GM21723 (cell line): Measurements from ENCODE around the gene EXD3.

Experiments
- ATAC-seq: cut with Tn5 transposase; IDR thresholded peaks from one replicate; pipeline ENCODE4 v1.9.1; 2021; ENCODE audit warnings: mild to moderate bottlenecking, moderate library complexity; ENCODE audit not compliant: unreplicated experiment

Gene EXD3

DNA sequence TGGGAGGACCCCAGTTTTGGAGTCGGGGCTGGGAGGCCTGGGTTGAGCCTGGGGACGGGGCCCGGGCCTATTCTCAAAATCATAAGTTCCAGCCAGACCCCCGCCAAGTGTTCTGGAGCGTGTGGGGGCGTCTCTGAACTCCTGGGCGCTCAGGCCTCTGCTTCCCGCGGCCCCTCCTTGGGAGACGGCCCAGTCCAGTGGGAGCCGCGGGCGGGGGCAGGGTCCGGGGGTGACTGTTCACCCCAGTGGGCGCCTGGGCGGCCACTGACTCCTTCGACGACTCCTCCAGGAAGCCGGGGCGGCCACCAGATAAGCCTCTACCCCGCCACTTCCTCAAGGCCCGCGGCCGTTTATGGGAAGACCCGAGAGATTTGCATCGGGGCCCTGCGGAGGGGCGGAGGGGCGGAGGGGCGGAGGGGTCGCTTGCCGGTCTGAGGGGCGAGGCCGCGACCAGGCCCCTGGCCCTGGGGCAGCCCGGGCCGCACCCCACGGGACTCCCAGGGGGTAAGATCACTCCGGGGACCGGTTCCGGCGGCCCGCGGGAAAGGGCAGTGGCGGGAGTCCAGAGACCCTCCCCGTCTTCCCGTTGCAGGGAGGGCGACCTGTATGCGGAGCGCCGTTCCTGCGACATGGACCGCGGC is 144.8 kb downstream of the EXD3 start:
- no peak for ATAC-seq

DNA sequence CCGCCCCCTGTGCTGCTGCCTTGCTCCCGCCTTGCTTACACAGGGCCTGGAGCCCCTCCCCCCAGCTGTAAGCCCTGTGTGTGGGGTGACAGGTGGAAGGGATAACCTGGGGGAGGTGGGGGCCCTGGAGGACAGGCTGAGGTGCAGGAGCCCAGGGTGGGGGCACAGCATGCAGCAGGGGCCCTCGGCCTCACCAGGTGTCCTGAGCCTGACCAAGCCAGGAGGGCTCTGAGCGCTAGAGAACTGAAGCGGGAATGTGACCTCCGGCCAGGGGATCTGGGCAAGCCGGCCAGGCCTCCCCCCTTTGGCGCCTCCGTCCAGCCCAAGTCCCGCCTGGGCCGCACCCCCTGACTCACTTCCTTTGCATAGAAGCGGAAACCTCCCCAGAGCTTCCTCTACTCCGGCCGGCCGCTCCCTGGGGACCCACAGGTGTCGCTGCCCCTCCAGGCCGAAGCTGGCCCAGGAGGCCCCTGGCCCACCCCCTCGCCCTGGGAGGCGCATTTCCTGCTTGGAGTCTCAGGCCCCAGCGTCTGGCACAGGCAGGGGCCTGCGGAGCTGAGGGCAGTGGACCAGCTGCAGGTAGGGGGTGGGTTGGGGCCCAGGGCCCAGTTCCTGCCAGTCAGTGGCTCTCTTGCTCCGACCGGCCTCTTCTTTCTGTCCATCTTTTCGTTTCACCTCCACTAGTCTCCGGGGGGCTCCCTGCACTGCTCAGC is 145.5 kb downstream of the EXD3 start, which contains the start of gene TOR4A:
Gene TOR4A, plus strand, starts transcription at position 398 of the 713 bp plus-strand sequence. CDS start 964 bp downstream, outside the sequence.
- ATAC-seq = peak; percentile 79

DNA sequence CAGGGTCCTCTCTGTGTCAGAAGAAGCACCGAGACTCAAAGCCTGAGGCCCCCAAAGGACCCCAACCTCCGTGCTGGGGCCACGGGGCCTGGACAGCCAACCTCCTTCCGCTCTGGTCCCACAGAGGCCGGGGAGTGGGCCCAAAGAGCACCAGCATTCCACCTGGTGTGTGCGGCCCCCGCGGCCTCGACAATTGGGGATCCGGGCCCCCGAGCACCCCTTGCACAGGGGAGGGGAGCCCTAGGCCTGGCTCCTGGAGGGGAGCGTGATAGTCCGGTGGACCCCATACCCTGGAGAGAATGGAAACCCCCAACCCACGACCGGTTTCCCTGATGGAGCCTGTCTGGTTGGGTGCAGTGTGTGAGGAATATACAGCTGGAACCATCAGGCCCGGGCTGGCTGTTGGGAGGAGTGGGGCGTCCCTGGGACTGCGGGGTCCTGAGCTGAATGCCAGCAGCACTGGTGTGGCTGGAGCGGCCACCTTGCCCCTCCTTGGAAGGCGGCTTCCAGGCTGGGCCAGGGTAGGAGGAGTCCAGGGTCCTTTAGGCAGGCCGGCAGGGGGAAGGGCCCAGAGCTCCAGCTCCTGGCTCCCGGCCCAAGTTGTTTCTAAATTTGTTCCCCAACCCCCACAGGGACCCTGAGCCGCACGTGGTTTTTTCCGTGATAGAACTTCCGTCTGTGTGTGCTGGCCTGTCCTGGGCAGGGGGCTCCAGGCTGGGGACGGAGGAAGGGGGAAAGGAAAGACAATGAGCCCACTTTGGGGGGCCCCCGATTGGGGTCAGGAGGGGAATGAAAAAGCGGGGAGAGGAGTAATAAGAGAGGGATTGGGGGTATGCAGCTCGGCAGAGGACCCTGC is 146.3 kb downstream of the EXD3 start:
- no peak for ATAC-seq

DNA sequence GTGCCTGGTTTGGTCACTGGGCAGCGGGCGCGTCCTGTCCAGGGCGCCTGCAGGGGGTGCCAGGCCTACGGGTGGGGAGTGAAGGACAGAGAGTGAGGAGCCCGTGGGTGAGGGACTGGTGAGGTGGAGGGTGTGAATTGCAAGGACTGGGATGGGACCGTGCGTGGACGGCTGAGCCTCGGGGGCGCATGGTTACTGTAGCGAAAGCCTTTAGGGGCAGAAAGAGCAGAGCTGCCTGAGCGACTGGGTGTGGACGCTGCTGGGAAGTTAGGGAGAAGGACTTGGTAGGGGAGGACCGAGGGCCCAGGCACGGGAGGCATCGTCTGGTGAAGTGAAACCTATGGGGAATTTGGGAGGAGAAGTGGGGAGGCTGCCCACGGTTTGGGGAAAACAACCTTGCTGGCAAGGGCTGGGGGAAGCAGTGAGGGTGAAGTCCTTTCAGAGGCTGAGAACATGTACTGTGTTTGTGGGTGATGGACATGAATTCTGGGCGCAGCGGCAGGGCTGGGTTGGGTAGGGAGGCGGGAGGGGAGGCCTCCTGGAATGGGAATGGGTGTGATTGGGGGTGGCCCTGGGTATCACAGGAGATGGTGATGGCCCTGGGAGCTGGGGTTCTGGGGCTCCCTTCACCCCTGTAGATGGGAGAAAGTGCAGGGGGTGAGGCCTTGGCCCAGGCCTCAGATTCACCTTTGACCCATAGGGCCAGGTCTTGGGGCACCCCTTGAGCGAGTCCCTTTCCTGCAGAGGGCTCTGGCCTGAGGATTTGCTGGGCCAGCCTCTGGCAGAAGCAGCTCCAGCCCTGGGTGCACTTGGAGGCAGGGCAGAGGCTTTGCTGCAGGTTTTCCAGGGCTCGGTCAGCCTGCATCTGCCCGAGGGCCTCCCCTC is 147.1 kb downstream of the EXD3 start:
- no peak for ATAC-seq

DNA sequence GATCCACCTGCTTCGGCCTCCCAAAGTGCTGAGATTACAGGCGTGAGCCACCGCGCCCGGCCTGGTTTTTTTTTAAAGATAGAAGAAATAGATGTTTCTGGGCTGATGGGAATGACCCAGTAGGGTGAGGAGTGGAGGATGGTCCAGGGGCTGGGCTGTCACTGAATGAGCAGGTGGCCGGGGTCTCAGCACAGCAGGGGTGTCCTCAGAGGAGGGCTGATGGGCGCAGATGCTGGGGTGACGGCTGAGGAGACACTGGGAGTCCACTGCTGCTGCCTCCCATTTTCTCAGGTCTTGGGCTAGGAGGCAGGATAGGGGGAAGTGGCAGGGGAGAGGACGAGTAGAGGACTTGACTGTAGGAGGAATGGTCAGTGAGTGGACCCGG is 147.8 kb downstream of the EXD3 start:
- ATAC-seq = no peak

DNA sequence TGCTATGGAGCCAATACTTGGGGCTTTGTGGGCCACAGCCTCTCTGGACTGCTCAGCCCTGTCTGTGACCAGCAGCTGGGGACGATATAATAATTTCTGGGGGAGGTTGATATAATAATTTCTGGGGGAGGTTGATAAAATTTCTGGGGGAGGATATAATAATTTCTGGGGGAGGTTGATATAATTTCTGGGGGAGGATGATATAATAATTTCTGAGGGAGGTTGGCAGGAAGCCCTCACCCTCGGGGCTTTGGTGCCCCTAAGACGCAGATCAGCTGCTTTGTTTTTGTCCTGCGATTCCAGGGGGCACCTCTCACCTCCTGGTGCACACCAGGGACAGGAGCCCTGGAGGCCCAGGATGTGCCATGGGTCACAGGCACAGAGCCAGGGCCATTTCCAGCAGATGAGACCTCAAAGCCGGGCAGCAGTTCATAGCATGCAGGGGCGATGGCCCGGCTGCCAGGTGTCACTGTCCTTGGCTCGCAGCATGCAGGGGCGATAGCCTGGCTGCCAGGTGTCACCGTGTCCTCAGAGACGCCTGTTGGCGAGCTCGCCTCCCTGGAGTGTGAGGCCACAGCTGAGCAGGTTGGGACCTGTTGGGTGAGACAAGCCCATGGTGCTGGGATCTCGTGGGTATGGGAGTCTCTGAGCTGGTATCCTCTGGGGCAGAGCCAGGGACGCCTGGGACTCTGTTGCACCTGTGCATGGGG is 149.2 kb downstream of the EXD3 start:
- ATAC-seq = no peak

DNA sequence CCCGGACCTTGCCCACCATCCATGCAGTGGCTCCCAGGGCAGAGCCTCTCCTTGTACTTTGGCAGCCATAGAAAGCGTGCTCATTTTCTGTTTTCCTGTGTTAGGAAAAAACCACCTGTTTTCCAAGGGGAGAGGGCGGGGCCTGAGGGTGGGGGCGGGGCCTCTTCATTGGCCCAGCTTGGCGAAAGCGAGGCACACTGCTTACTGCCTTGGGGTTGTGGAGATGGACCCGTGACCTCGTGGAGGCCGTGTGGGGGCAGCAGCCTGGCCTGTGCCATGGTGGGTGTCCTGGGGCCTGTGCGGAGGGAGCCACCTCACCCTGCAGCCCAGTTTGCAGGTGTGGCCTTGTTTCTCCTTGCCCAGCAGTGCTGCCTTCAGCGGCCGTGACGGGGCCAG is 149.9 kb downstream of the EXD3 start:
- ATAC-seq = no peak

DNA sequence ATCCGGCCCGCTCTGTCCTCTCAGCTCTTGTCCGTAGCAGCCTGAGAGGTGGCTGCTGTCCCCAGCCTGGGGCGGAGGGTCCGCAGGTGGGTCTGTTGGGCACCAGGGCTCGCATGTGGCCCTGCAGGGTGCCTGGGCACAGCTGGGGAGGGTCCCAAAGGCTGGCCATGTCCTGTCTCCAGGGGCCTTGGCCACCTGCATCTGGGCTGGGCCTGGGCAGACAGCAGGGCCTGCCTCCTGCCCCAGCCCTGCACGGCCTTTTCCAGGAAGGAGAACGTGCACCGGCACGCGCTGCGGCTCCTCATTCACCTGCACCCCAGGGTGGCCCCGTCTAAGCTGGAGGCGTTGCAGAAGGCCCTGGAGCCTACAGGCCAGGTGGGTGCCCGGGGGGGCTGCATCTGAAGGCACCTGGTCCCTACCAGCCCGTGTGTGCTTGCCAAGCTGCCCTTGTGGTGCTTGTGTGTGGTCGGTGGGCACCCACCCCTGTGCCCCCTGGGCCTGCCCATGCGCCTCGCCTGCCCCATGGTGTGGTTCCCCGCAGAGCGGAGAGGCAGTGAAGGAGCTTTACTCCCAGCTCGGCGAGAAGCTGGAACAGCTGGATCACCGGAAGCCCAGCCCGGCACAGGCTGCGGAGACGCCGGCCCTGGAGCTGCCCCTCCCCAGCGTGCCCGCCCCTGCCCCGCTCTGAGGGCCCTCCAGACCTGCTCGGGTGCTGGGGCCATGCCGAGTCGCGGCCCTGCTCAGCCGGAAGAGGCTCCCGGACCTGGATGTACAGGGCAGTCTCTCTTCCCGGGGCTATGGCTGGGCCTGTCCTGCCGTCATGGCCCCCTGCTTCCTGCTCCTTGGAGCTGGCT is 150.5 kb downstream of the EXD3 start:
- no peak for ATAC-seq

DNA sequence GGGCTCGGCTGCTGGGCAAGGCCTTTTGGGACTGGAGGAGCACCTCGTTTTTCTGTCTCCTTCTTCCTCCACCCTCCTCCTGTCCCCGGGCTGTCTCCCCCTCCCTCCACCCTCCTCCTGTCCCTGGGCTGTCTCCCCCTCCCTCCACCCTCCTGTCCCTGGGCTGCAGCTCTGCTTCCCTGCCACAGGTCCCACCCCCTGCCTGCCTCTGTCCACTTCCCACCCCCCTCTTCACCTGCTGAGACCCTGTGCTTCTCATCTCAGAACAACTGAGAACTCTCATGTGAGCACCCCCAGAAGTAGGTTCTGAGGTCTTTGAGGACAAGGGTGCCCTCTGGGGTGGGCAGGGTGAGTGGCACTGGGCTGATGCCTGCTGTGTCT is 151.3 kb downstream of the EXD3 start:
- no peak for ATAC-seq

DNA sequence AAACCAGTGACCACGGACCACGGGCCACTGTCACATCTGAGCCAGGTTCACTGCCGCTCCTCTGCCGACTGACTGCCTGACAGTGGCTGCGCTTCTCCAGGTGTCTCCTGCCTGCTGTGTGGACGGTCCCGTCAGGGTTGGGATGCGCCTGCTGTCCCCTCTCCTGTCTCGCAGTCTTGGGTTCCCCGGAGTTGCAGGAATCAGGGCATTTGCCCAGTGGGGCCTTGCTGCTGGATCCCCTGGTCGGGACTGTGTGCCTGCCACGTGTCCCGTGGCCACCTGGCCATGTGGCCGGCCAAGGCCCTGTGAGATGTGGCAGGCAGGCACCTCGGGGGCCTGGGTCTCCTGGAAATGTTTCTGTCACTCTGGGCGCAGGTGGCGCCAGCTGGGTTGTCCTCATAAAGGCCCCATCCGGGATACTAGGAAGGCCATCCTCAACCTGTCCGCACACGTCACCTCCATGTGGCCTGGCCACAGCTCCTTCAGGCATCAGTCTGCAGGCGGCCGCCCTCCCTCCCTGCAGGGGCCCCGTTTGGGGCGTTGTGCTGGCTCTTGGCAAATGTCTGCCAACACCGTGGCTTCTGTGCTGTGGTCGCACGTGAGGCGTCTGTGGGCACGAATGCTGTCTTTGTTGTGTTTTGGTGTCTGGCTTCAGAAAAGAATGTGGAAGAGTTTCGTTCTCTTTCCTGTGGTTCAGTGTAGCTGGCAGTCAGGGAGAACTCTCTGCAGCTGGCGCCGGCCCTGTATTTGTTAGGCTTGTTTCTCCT is 151.8 kb downstream of the EXD3 start:
- ATAC-seq = no peak

DNA sequence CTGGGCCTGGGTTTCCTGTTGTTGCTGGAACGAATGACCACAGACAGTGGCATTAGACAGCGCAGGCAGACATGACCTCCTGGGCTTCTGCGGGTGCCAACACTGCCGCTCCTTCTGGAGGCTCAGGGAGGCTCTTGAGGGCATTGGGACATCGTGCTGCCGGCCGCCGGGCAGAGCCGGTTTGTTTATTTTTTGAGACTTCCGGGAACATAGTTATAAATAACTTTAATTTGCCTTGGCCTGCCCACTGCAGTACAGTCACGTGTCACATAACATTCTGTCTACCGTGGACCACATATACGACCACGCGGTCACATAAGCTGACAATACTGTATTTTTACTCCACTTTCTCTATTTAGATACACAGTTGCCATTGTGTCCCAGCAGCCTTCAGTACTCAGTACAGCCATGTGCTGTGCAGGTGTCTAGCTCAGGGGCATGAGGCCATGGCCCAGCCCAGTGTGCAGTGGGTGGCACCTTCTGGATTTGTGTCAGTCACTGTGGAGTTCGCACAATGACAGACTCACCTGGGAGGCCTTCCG is 153.7 kb downstream of the EXD3 start:
- ATAC-seq = no peak

DNA sequence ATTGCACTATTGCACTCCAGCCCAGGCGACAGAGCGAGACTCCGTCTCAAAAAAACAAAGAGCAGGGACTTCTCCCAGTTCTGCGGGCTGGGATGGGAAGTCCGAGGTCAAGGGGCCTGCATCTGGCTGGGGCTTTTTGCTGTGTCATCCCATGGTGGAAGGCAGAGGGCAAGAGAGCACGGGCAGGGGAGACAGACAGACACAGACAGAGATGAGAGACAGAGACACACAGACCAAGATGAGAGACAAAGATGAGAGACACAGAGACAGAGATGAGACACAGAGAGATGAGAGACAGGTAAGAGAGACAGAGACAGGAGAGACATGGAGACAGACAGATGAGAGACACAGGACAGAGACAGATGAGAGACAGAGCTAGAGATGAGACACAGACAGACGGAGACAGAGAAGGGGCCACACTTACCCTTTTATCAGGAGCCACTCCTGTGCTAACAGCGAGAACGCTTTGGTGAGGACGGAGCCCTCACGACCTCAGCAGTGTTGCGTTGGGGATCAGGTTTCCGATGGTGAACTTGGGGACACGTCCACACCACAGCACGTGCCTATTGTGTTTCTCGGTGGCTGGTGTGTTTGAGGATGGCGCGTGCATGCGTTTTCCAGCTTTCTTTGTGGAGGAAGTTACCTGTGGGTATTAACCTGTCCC is 154.3 kb downstream of the EXD3 start:
- no peak for ATAC-seq

DNA sequence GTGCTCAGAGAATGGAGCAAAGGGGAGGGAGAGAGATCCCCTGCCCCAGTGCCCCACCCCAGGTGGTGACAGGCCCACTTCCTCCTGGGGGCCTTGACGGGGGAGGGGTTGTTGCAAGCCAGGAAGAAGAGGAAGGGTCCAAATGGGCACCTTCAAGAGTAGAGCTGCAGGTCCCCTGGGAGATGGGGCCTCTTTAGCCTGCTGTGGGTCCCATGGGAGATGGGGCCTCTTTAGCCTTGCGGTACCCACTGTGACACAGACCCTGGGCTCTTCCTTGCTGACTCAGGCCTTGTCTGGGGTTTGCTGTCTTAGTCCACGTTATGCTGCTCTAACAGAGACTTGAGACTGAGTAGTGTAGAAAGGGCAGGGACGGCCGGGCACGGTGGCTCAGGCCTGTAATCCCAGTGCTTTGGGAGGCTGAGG is 155.0 kb downstream of the EXD3 start:
- ATAC-seq = no peak

DNA sequence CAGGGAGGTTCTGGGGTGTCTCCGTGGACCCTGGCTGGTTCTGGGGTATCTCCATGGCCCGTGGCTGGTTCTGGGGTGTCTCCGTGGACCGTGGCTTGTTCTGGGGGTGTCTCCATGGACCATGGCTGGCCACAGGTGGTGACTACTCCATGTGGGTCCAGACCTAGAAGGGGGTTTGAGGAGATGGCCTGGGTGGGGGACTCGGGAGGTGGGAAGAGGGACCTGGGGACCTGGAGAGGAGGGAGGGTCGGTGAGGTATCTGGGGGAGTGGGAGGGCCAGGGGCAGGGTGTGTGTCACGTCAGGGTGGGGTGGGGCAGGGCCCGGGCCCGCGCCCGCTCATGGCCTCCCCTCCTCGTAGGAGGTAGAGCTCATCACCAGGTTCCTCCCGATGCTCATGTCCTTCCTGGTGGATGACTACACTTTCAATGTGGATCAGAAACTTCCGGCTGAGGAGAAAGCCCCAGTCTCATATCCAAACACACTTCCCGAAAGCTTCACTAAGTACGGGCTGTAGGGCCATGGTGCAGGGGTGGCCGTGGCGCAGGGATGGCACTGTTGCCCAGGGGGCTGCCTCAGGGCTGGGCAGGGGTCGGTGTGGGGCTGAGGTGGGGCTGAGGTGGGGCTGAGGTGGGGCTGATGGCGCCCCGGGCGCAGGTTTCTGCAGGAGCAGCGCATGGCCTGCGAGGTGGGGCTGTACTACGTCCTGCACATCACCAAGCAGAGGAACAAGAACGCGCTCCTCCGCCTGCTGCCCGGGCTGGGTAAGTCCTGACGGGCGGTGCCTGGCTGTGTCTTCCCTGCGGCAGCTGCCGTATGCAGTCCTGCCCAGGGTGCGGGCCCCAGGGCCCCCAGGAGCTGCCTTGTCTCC is 156.1 kb downstream of the EXD3 start:
- no peak for ATAC-seq

DNA sequence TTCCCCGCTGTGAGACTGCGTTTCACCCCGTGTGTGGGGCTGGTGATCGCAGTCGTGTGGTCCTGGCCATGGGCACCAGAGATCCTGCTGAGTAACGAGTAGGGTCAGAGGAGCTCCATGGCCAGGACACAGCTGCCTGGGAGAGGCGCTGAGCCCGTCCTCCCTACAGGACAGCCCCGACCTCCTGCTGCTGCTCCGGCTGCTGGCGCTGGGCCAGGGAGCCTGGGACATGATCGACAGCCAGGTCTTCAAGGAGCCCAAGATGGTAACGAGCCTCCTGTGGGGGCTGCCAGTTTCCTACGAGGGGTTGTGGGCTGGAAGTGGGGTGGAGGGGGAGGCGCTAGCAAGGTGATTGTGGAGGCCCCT is 156.8 kb downstream of the EXD3 start:
- ATAC-seq = no peak

DNA sequence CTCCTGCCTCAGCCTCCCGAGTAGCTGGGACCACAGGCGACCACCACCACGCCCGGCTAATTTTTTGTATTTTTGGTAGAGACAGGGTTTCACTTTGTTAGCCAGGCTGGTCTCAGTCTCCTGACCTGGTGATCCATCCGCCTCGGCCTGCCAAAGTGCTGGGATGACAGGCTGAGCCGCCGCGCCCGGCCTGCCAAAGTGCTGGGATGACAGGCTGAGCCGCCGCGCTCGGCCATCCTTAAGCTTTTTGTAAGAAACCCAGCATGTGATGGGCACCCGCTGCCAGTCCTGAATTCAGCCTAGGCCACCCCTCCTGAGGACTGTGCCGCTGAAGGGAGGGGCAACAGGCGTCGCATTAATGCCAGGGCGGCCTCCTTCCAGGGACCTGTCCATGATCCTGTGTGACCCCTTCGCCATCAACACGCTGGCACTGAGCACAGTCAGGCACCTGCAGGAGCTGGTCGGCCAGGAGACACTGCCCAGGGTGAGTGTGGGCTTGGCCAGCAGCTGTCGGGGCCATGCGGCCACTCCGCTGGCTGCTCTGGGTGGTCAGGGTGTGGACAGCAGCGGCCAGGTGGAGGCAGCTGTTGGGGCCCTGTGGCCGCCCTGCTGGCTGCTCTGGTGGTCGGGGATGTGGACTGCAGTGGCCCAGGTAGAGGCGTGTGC is 157.3 kb downstream of the EXD3 start:
- no peak for ATAC-seq
